Superior temporal gyrus (tissue), 1 donor: ENCODE data around the gene ITPRID1.
A peak's percentile ranks its signal among the peaks of the same experiment; 100 is the strongest.

Source experiments
- DNase-seq: peaks from one replicate; pipeline ENCODE4 v3.0.0-alpha.2; 2016; ENCODE audit errors: extremely low spot score

The ITPRID1 gene

GRCh38 chr7:31695859-31696614, 182.1 kb downstream of the ITPRID1 start:
- DNase-seq: peak; percentile 59

- DNase-seq: no peak
These were observed 185.2 kb downstream of the ITPRID1 start for GRCh38 chr7:31699050-31699449.

DNA sequence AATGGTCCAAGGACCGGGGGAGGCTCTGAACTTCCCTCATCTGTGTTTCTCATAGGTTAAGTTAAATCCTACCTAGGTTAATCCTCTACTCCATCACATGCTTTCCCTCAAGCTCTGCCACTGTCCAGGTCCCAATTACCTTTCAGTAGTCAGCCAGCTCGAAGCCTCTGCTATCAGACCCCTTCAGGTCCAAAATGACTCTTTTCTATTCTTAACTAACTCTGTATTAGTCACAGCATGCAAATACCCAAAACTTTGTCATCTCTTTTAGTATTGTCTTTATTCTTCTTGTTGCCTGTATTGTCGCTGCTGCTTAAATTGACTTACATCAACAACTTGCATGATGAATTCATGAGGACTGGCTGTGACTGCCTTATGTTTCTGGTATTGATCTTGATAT, 188.5 kb downstream of the ITPRID1 start:
- DNase-seq: no peak

DNA sequence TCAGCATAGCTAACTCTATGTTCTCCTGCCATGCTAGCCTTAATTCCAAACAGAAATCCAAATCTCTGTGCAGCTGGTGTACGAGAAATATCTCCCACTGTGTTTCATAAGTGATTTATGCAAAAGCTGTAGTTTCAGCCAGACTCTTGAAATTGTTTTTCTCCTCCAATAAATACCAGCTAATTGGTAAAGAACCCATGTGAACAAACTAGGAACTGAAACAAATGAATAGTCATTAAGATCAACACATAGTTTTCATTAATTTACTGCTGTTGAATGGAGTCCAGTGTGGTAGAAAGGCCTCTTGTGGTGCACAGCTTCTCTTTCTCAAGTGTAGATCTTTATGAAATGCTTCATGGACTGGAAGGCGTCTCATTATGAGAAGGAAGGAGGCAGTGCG, 191.5 kb downstream of the ITPRID1 start:
- DNase-seq: no peak

DNA sequence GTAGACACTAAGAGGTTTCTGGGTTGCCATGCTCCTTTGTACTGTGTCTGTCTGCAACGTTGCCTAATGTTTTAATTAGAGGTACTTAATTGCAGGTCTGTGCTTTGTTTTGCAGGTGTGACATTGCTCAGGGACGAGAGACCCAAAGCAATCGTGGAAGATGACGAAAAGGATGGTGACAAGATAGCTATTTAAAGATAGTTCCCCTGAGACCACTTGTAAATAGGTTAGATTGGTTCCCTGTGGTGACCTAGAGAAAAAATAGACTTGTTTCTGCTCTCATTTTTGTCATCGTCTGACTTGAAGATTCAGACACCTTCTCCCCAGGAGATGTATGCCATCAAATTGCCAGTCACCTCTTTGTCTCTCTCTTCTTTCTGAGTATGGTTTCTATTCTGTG, 193.2 kb downstream of the ITPRID1 start:
- no peak for DNase-seq
